Measurements from ENCODE around the gene POU4F3. TPM values are rescaled to one million over a fixed set of nuclear protein-coding genes. Genes with fewer than 3 reads are reported as not detected.

POU4F3 gene
- total and polyA plus RNA-seq, 12 donors = 0.06 to 0.12 TPM; not detected in 10

DNA sequence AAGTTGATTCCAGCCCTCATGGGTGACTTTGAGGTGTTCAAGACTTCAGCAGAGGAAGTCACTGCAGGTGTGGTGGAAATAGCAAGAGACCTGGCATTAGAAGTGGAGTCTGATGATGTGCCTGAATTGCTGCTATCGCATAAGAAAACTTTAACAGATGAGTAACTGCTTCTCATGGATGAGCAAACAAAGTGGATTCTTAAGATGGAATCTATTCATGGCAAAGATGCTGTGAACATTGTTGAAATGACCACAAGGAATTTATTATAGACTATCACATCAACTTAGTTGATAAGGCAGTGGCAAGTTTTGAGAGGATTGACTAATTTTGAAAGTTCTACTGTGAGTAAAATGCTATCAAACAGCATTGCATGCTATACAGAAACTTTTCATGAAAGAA, 17.1 kb upstream of the POU4F3 start:
- H3K27ac ChIP-seq = no peak overlapping the region
- H3K36me3 ChIP-seq = no peaks in the 10 kb centered on the region
- peaks cover 0 to 13% (median 0%) of the 10 kb centered on the region in 11 donors for H3K9me3 ChIP-seq
- H3K27me3 ChIP-seq = peaks cover 0 to 3% (median 0%) of the 10 kb centered on the region in 7 donors
- intact Hi-C loops (cut with DNase I) = no loop called here
- DNase-seq (no peak), ATAC-seq (no peak)
- TF ChIP-seq, protein P1, sequence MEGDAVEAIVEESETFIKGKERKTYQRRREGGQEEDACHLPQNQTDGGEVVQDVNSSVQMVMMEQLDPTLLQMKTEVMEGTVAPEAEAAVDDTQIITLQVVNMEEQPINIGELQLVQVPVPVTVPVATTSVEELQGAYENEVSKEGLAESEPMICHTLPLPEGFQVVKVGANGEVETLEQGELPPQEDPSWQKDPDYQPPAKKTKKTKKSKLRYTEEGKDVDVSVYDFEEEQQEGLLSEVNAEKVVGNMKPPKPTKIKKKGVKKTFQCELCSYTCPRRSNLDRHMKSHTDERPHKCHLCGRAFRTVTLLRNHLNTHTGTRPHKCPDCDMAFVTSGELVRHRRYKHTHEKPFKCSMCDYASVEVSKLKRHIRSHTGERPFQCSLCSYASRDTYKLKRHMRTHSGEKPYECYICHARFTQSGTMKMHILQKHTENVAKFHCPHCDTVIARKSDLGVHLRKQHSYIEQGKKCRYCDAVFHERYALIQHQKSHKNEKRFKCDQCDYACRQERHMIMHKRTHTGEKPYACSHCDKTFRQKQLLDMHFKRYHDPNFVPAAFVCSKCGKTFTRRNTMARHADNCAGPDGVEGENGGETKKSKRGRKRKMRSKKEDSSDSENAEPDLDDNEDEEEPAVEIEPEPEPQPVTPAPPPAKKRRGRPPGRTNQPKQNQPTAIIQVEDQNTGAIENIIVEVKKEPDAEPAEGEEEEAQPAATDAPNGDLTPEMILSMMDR (IDR thresholded peaks at IDR 0.05) = no peak
- WGBS, 2 donors = 94 to 100% methylated on average over 1 of the region's 1 CpG
- H3K4me1 ChIP-seq = no peaks in the 10 kb centered on the region
- H3K4me3 ChIP-seq = no peak overlapping the region

DNA sequence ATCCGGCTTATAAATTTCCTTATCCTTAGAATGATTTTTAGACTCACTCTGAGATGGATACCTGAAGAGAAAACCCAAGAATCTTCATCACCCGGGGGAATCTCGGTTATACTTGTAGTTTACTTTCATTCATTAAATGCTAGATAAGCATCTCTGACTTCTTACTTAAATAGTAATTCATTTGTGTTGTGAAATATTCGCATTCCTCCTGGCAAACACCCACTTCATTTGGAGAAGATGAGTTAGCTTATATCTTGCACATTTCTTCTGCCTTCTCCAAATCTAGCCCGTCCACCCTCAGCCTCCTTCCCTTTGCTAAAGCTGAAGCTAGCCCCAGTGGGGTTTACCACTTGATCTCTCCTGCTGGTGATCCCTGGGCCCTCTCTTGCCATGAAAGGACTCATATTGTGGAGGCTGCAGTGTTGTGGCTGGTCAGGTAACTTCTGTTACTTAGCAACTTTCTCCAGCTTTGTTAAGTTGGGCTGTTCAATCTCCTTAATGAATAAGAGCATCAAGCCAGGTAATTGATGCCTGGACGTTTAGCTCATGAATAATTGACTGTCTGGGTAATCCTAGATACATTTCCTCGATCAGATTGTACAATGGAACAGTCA, 11.3 kb upstream of the POU4F3 start:
- Histone ChIP-seq H3K27me3 (peaks cover 0 to 46% (median 23%) of the 10 kb centered on the region in 7 donors), H3K27ac (no peak overlapping the region), H3K4me3 (no peak overlapping the region), H3K4me1 (no peaks in the 10 kb centered on the region), H3K9me3 (no peaks in the 10 kb centered on the region), H3K36me3 (no peaks in the 10 kb centered on the region)
- no peak for ATAC-seq
- 72 to 73% methylated on average over 7 of the region's 7 CpGs for WGBS, 2 donors
- intact Hi-C loops (cut with DNase I) = no loop called here
- DNase-seq = no peak
- TF ChIP-seq, protein P1 (IDR thresholded peaks at IDR 0.05) = no peak

DNA sequence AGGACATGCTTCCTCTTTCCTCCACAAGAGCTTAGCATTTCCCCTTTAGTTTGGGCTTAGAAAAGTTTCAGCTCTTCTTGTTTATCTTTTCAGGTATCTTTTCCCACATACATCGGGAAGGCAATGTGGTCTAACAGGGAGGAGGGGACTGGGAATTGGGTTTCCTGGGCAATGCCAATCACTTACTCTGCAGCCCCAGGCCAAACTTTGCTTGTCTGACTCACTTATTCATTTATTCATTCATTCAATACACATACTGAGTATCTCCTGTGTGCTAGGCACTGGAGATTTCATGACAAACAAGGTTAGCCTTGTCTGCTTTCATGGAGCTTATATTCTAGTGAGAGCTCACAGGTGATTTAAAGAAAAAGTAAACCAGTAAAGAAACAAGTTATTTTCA, 10.7 kb upstream of the POU4F3 start:
- H3K27me3 ChIP-seq = peaks cover 0 to 53% (median 29%) of the 10 kb centered on the region in 7 donors
- no peak overlapping the region for H3K27ac ChIP-seq
- TF ChIP-seq, protein P1 (IDR thresholded peaks at IDR 0.05) = no peak
- ATAC-seq = no peak
- H3K4me1 ChIP-seq = no peaks in the 10 kb centered on the region
- no peaks in the 10 kb centered on the region for H3K36me3 ChIP-seq
- no peak overlapping the region for H3K4me3 ChIP-seq
- DNase-seq = no peak
- WGBS, 2 donors = 39 to 55% methylated on average over 1 of the region's 1 CpG
- H3K9me3 ChIP-seq = peaks cover 0 to 2% (median 0%) of the 10 kb centered on the region in 11 donors
- intact Hi-C loops (cut with DNase I) = no loop called here

DNA sequence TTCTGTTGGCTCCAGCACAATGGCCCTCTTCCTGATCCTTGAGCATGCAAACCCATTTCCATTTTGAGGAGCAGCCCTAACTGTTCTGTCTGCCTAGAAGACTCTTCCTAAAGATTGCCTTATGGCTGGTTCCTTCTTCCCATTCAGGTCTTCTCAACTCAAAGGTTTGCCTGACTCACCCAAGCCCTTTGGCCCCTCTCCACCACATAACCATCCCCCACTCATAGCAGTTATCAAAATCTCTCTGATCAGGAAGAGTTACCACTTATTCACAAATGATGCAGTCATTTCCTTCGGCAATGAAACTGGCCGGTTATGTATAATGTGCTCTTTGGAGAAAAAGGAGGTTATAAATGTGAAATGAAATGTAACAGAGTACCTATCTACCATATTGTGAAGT, 8.9 kb upstream of the POU4F3 start:
- DNase-seq (no peak), ATAC-seq (no peak)
- intact Hi-C loops (cut with DNase I) = no loop called here
- 89 to 90% methylated on average over 2 of the region's 2 CpGs for WGBS, 2 donors
- H3K9me3 ChIP-seq = peaks cover 0 to 2% (median 0%) of the 10 kb centered on the region in 11 donors
- no peaks in the 10 kb centered on the region for H3K36me3 ChIP-seq
- TF ChIP-seq, protein P1 (IDR thresholded peaks at IDR 0.05) = no peak
- no peaks in the 10 kb centered on the region for H3K4me1 ChIP-seq
- no peak overlapping the region for H3K27ac ChIP-seq
- H3K4me3 ChIP-seq = no peak overlapping the region
- peaks cover 0 to 70% (median 45%) of the 10 kb centered on the region in 7 donors for H3K27me3 ChIP-seq

All from heart right ventricle (tissue), 16 donors.